ENCODE results near the gene TSHZ2. TPM values are rescaled to one million over a fixed set of nuclear protein-coding genes. Genes with fewer than 3 reads are reported as not detected.

Gene TSHZ2
- total and polyA plus RNA-seq, 2 of the 4 experiments (the other 2 are of a cell fraction), result under 0.01 to 0.02 TPM

- H4K8ac ChIP-seq (ENCODE audit: low read depth in 2 of 2, low read length in 2 of 2), result no peak overlapping the region
- H3K4me2 ChIP-seq (ENCODE audit: low read depth, low read length), result no peak overlapping the region
- H3K23ac ChIP-seq (ENCODE audit: low read depth, low read length), result no peak overlapping the region
- dilution Hi-C loops (cut with HindIII; ENCODE audit: low sequenced_read_pairs, unreplicated experiment) (no loop called here), in situ Hi-C loops (cut with MboI; ENCODE audit: low sequenced_read_pairs) (no loop called here), intact Hi-C loops (cut with micrococcal nuclease) (no loop called here)
- DNase-seq, result no peak
- no peaks in the 10 kb centered on the region for H3K4me1 ChIP-seq (ENCODE audit: control insufficient read depth, insufficient read depth, low read length)
- H3K9me1 ChIP-seq (ENCODE audit: insufficient read depth, low read length), result no peaks in the 10 kb centered on the region; the same call in 1 of the 2 replicates
- CTCF ChIA-PET, result no interaction called here
- H3K9me3 ChIP-seq (ENCODE audit: control insufficient read depth, insufficient read depth, low read length), result no peaks in the 10 kb centered on the region
- no peak overlapping the region for H3K27ac ChIP-seq (ENCODE audit: insufficient read depth, low read length)
- no peak for ATAC-seq (ENCODE audit: low read depth)
- TF ChIP-seq SMC3 (IDR thresholded peaks at IDR 0.05; ENCODE audit: low read depth, low read length), result no peak
- TF ChIP-seq FOS (IDR thresholded peaks at IDR 0.05; ENCODE audit: low read depth, low read length), result no peak
- TF ChIP-seq USF2 (IDR thresholded peaks at IDR 0.05; ENCODE audit: low read depth, low read length), result no peak
- TF ChIP-seq POLR2A (IDR thresholded peaks at IDR 0.05; ENCODE audit: low read depth, low read length), result no peak
- no peaks in the 10 kb centered on the region for H3K79me1 ChIP-seq (ENCODE audit: low read depth in 1 of 2, low read length in 2 of 2)
- H2BK5ac ChIP-seq (ENCODE audit: low read depth, low read length, poor library complexity, severe bottlenecking), result no peak overlapping the region
- no peak overlapping the region for H2AK5ac ChIP-seq (ENCODE audit: low read depth, low read length)
- H3K14ac ChIP-seq (replicated peaks; ENCODE audit: low read depth, low read length), result no peak overlapping the region
- H2BK20ac ChIP-seq (ENCODE audit: low read depth, low read length), result no peak overlapping the region
- no CpG with 5 or more reads among the region's 7 CpGs for WGBS, 2 experiments (ENCODE audit: extremely low coverage in 2 of 2, insufficient read length in 1 of 2)
- no peak overlapping the region for H2BK120ac ChIP-seq (ENCODE audit: low read depth, low read length)
- POLR2A ChIA-PET (ENCODE audit: unreplicated experiment), result no interaction called here
- H2AK9ac ChIP-seq (replicated peaks; ENCODE audit: low read depth, low read length, poor library complexity), result no peak overlapping the region
- no TSS peak for BruUV-seq (replicated peaks)
- no peaks in the 10 kb centered on the region for H3K36me3 ChIP-seq (ENCODE audit: control insufficient read depth, insufficient read depth, low read length)
- H4K91ac ChIP-seq (ENCODE audit: insufficient read depth, low read depth, low read length), result no peak overlapping the region
- H3K18ac ChIP-seq (ENCODE audit: low read depth, low read length), result no peak overlapping the region
- H2BK15ac ChIP-seq (ENCODE audit: low read depth, low read length), result no peak overlapping the region
- H3K4ac ChIP-seq (ENCODE audit: low read depth, low read length), result no peak overlapping the region
- no peak overlapping the region for H2AFZ ChIP-seq (replicated peaks; ENCODE audit: low read length, poor library complexity)
- no peaks in the 10 kb centered on the region for H3K27me3 ChIP-seq (ENCODE audit: control insufficient read depth, insufficient read depth, low read length)
- no peak overlapping the region for H3K56ac ChIP-seq (ENCODE audit: extremely low read depth, insufficient read depth, low read length)
- no peaks in the 10 kb centered on the region for H4K20me1 ChIP-seq (ENCODE audit: insufficient read depth, low read length)
- H3K9ac ChIP-seq (ENCODE audit: low read depth, low read length), result no peak overlapping the region
- no peak overlapping the region for H4K5ac ChIP-seq (ENCODE audit: low read depth, low read length)
- H3K4me3 ChIP-seq (ENCODE audit: insufficient read depth, low read depth, low read length), result no peak overlapping the region
Measured at GRCh38 chr20:53083411-53083810, 111.3 kb downstream of the TSHZ2 start.

All from IMR-90 (cell line).